HCT116 (cell line): ENCODE measurements around the gene ZNF335. TPM values are rescaled to one million over a fixed set of nuclear protein-coding genes. Genes with fewer than 3 reads are reported as not detected.

Experiments
- ATAC-seq: fragments of 200-7000 bp; cut with Tn5 transposase; 2 replicates; pipeline ENCODE4 v1.9.1; 2020; ENCODE audit warnings: mild to moderate bottlenecking, moderate library complexity
- BruUV-seq: library from RNA; stranded (reverse); fragments of 400-500 nt; replicated peaks from 2 replicates; lab custom pipeline; 2021; lab: Mats Ljungman, UMichigan
- CTCF ChIA-PET: fragments of 300-600 bp; sonication (Branson Sonifier 250); formaldehyde crosslinking; loops from one replicate; lab custom pipeline; 2021; ENCODE audit warnings: antibody characterized with exemption; lab: Charles Lee
- POLR2A ChIA-PET: fragments of 300-600, 350-600 bp; sonication (Branson Sonifier 250); formaldehyde crosslinking; loops from one replicate; lab custom pipeline; 2021; ENCODE audit warnings: antibody characterized with exemption; lab: Charles Lee
- RAD21 ChIA-PET, 2 experiments: fragments of 300-600 bp; sonication (Branson Sonifier 250); formaldehyde crosslinking; loops; one replicate each; lab custom pipeline; 2023; ENCODE audit warnings: low total read pairs in 2 of 2; ENCODE audit not compliant: uncharacterized antibody in 2 of 2, unreplicated experiment in 2 of 2, low non-redundant PET in 1 of 2; lab: Charles Lee
- DNase-seq: peaks from one replicate; pipeline ENCODE4 v3.0.0-alpha.2; 2010; ENCODE audit warnings: low read depth, low spot score
- H2AFZ ChIP-seq: fragments of 200-600 bp; shearing (Covaris generic), sonication (generic); 2 replicates; pipeline ENCODE4 v1.6.1; 2017; ENCODE audit warnings: low read depth, mixed run types, mixed read lengths, antibody characterized with exemption, low read length; ENCODE audit not compliant: poor library complexity, severe bottlenecking
- H3K27ac ChIP-seq: 2 replicates; pipeline ENCODE4 v1.5.1; 2012; ENCODE audit warnings: low read depth, low read length
- H3K27me3 ChIP-seq: fragments of 200-600 bp; sonication (generic); 2 replicates; pipeline ENCODE4 v1.6.1; 2016; ENCODE audit warnings: mixed run types, low read length, mixed read lengths; ENCODE audit not compliant: insufficient read depth
- H3K36me3 ChIP-seq, 2 experiments: fragments of 200-500 bp in 1 of 2; fragments of 200-600 bp in 1 of 2; sonication (Bioruptor generic) in 1 of 2; sonication (generic) in 1 of 2; 2 replicates each; pipeline versions ENCODE4 v1.5.1 to v1.6.1; 2014 to 2016; ENCODE audit warnings: low read length in 2 of 2, inconsistent platforms in 1 of 2, mixed read lengths in 1 of 2, mixed run types in 1 of 2; ENCODE audit not compliant: insufficient read depth in 2 of 2, control insufficient read depth in 1 of 2
- H3K4me1 ChIP-seq, 2 experiments: fragments of 200-600 bp in 1 of 2; sonication (generic) in 1 of 2; 2 replicates each; pipeline versions ENCODE4 v1.5.1 to v1.6.1; 2012 to 2017; ENCODE audit warnings: low read length in 2 of 2, inconsistent platforms in 1 of 2, mild to moderate bottlenecking in 1 of 2, mixed read lengths in 1 of 2, mixed run types in 1 of 2, moderate library complexity in 1 of 2; ENCODE audit not compliant: insufficient read depth in 2 of 2, control insufficient read depth in 1 of 2
- H3K4me2 ChIP-seq: fragments of 200-600 bp; sonication (generic); 2 replicates; pipeline ENCODE4 v1.6.1; 2017; ENCODE audit warnings: mixed run types, low read length, mixed read lengths
- H3K4me3 ChIP-seq, 2 experiments: fragments of 200-600 bp in 1 of 2; sonication (generic) in 1 of 2; replicated peaks in 1 of 2; 2 replicates each; pipeline ENCODE4 v1.5.1; 2011 to 2016; ENCODE audit warnings: low read length in 2 of 2, control low read depth in 1 of 2, low read depth in 1 of 2, mild to moderate bottlenecking in 1 of 2, mixed read lengths in 1 of 2, mixed run types in 1 of 2
- H3K79me2 ChIP-seq: fragments of 200-600 bp; sonication (generic); 2 replicates; pipeline ENCODE4 v1.6.1; 2017; ENCODE audit warnings: mild to moderate bottlenecking, mixed run types, low read length, moderate library complexity, mixed read lengths; ENCODE audit not compliant: insufficient read depth
- H3K9ac ChIP-seq: fragments of 200-600 bp; sonication (generic); 2 replicates; pipeline ENCODE4 v1.6.1; 2016; ENCODE audit warnings: low read length, mixed read lengths
- H3K9me2 ChIP-seq: fragments of 200-600 bp; sonication (generic), shearing (Covaris generic); 2 replicates; pipeline ENCODE4 v1.6.1; 2017; ENCODE audit warnings: mixed run types, mild to moderate bottlenecking, moderate library complexity; ENCODE audit not compliant: insufficient read depth
- H3K9me3 ChIP-seq, 2 experiments: fragments of 200-500 bp in 1 of 2; fragments of 200-600 bp in 1 of 2; sonication (Bioruptor generic) in 1 of 2; sonication (generic) in 1 of 2; 2 replicates each; pipeline ENCODE4 v1.6.1; 2014 to 2017; ENCODE audit warnings: low read length in 2 of 2, mixed read lengths in 2 of 2, inconsistent platforms in 1 of 2, low read depth in 1 of 2, mild to moderate bottlenecking in 1 of 2, mixed run types in 1 of 2, moderate library complexity in 1 of 2; ENCODE audit not compliant: control insufficient read depth in 1 of 2, insufficient read depth in 1 of 2
- H4K20me1 ChIP-seq: fragments of 200-600 bp; sonication (generic), shearing (Covaris generic); 2 replicates; pipeline ENCODE4 v1.6.1; 2017; ENCODE audit warnings: mixed run types, mild to moderate bottlenecking, moderate library complexity; ENCODE audit not compliant: insufficient read depth
- ATF3 ChIP-seq: IDR thresholded peaks from 2 replicates; pipeline ENCODE4 v1.6.1; 2012
- CEBPB ChIP-seq: IDR thresholded peaks from 2 replicates; pipeline ENCODE4 v1.6.1; 2012; ENCODE audit warnings: low read depth
- CTCF ChIP-seq, 3 experiments: fragments of 200-600 bp in 1 of 3; sonication (generic) in 1 of 3; IDR thresholded peaks in 2 of 3; conservative IDR thresholded peaks in 1 of 3; 2 replicates each; pipeline ENCODE4 v1.5.1; 2012 to 2017; ENCODE audit warnings: low read depth in 2 of 3, low read length in 2 of 3, antibody characterized with exemption in 1 of 3, borderline replicate concordance in 1 of 3, control low read depth in 1 of 3, mild to moderate bottlenecking in 1 of 3, mixed read lengths in 1 of 3, mixed run types in 1 of 3, moderate library complexity in 1 of 3; ENCODE audit not compliant: insufficient read depth in 1 of 3
- FOSL1 ChIP-seq: IDR thresholded peaks from 2 replicates; pipeline ENCODE4 v1.6.1; 2012; ENCODE audit warnings: low read depth
- REST ChIP-seq: IDR thresholded peaks from 2 replicates; pipeline ENCODE4 v1.6.1; 2012; ENCODE audit warnings: low read depth
- SIN3A ChIP-seq: IDR thresholded peaks from 2 replicates; pipeline ENCODE4 v1.6.1; 2012; ENCODE audit warnings: low read depth
- SRF ChIP-seq: IDR thresholded peaks from 2 replicates; pipeline ENCODE4 v1.6.1; 2012; ENCODE audit warnings: low read depth
- TCF7L2 ChIP-seq: IDR thresholded peaks from 2 replicates; pipeline ENCODE4 v1.7.0; 2011; ENCODE audit warnings: borderline replicate concordance, inconsistent platforms; ENCODE audit not compliant: insufficient read depth, insufficient read length; ENCODE audit errors: extremely low read depth
- ZFX ChIP-seq: fragments of 450-650 bp; IDR thresholded peaks from 2 replicates; pipeline ENCODE4 v1.6.1; 2017
- intact Hi-C: fragments of 100-400 bp; cut with micrococcal nuclease; formaldehyde crosslinking; loops from 2 replicates; pipeline ENCODE4 v1.10.0; 2022
- total RNA-seq: library from RNA; stranded (reverse); gene quantifications from one replicate; pipeline ENCODE4 v1.2.1, GENCODE V29; 2021; ENCODE audit not compliant: unreplicated experiment

The ZNF335 gene
- total RNA-seq, 1 experiment from 2014 or later = 20.8 TPM

- TF ChIP-seq ATF3 (no peak), SIN3A (no peak), FOSL1 (no peak), CTCF (IDR thresholded peaks at IDR 0.05 in 2 of 3, conservative IDR thresholded peaks at IDR 0.05 in 1 of 3; ENCODE audit: borderline replicate concordance in 1 of 3, insufficient read depth in 1 of 3, low read depth in 2 of 3, low read length in 2 of 3) (no peak)
Measured at GRCh38 chr20:45944151-45944964, 27.6 kb downstream of the ZNF335 start (continued).

GRCh38 chr20:45943613-45944012 lies 28.4 kb downstream of the ZNF335 start:
- Histone ChIP-seq H2AFZ (no peak overlapping the region), H4K20me1 (no peaks in the 10 kb centered on the region), H3K9me3 (no peaks in the 10 kb centered on the region), H3K9ac (no peak overlapping the region), H3K27ac (no peak overlapping the region), H3K4me1 (peaks cover 0 to 8% of the 10 kb centered on the region in 2 experiments; a peak in 1 of 4 replicates), H3K4me3 (no peak overlapping the region), H3K27me3 (no peaks in the 10 kb centered on the region), H3K36me3 (peaks cover 38 to 50% of the 10 kb centered on the region in 2 experiments; a peak in 3 of 4 replicates), H3K9me2 (no peaks in the 10 kb centered on the region), H3K79me2 (no peaks in the 10 kb centered on the region), H3K4me2 (no peak overlapping the region)
- CTCF ChIA-PET = interaction anchor here (0.8 kb wide), 1 partner anchor 26 kb away, joined by 3 read pairs; no protein-coding TSS in a partner anchor
- POLR2A ChIA-PET = no interaction called here
- ATAC-seq (no peak), DNase-seq (no peak)
- intact Hi-C loops = no loop called here
- BruUV-seq = no TSS peak
- RAD21 ChIA-PET = no interaction called here
- TF ChIP-seq SRF (no peak), ZFX (no peak), REST (no peak), CEBPB (no peak), TCF7L2 (no peak), ATF3 (no peak)
